Kidney (tissue), 14 donors: ENCODE results near the gene GULP1. TPM values are rescaled to one million over a fixed set of nuclear protein-coding genes. Genes with fewer than 3 reads are reported as not detected.

Source experiments
- DNase-seq, 5 donors: peaks; one replicate each; pipeline ENCODE4 v3.0.0-alpha.2; 2013 to 2020
- FAIRE-seq: peaks from 2 replicates; lab custom pipeline; 2012; peaks lifted over from hg19 to GRCh38; lab: Jason Lieb, UNC
- H3K27ac ChIP-seq, 2 donors: one replicate each; pipeline ENCODE4 v1.7.0; 2013; ENCODE audit warnings: low read depth in 2 of 2, low read length in 2 of 2, inconsistent platforms in 1 of 2
- H3K27me3 ChIP-seq: one replicate; pipeline ENCODE4 v1.7.1; 2013; ENCODE audit warnings: low read length, inconsistent platforms; ENCODE audit not compliant: control insufficient read depth, insufficient read depth
- H3K36me3 ChIP-seq, 3 donors: one replicate each; pipeline versions ENCODE4 v1.7.0 to v1.7.1; 2013; ENCODE audit warnings: low read length in 3 of 3, control low read depth in 1 of 3, inconsistent platforms in 1 of 3; ENCODE audit not compliant: insufficient read depth in 3 of 3, control insufficient read depth in 2 of 3
- H3K4me1 ChIP-seq, 3 donors: one replicate each; pipeline versions ENCODE4 v1.7.0 to v1.7.1; 2013; ENCODE audit warnings: low read length in 3 of 3, inconsistent platforms in 1 of 3, low read depth in 1 of 3; ENCODE audit not compliant: control insufficient read depth in 2 of 3, insufficient read depth in 2 of 3
- H3K4me3 ChIP-seq, 3 donors: one replicate each; pipeline versions ENCODE4 v1.7.0 to v1.8.1; 2013; ENCODE audit warnings: low read length in 3 of 3, control low read depth in 1 of 3, inconsistent platforms in 1 of 3
- H3K9ac ChIP-seq, 3 donors: one replicate each; pipeline versions ENCODE4 v1.7.0 to v1.7.1; 2013; ENCODE audit warnings: low read length in 3 of 3, control low read depth in 1 of 3, inconsistent platforms in 1 of 3
- H3K9me3 ChIP-seq, 3 donors: one replicate each; pipeline versions ENCODE4 v1.7.0 to v1.7.1; 2013; ENCODE audit warnings: low read length in 3 of 3, control low read depth in 1 of 3, inconsistent platforms in 1 of 3; ENCODE audit not compliant: control insufficient read depth in 2 of 3, insufficient read depth in 1 of 3
- intact Hi-C: fragments of 100-400 bp; cut with DNase I; formaldehyde crosslinking; loops from one replicate; pipeline ENCODE4 v1.11.1; 2022
- polyA plus RNA-seq: library from polyadenylated mRNA; stranded (reverse); fragments of 350-450 nt; fragmentation: Illumina TruSeq; extraction: RNeasy Lipid Tissue Mini Kit (QIAGEN cat#74804); gene quantifications from one replicate; pipeline ENCODE4 v1.2.3, GENCODE V29; 2014; ENCODE audit warnings: low read depth, low replicate concordance; ENCODE audit not compliant: insufficient read depth
- total RNA-seq: library from RNA; stranded (reverse); fragmentation: NEBNext Ultra II Directional; extraction: Animal tissue kit (Norgen Biotek cat#: 25700); gene quantifications from one replicate; pipeline ENCODE4 v1.2.1, GENCODE V29; 2021
- TF ChIP-seq, protein P1 (sequence below): IDR thresholded peaks from 3 replicates; pipeline ENCODE4 v1.5.1; 2012; ENCODE audit warnings: mild to moderate bottlenecking, moderate library complexity, borderline replicate concordance; ENCODE audit not compliant: insufficient read depth; ENCODE audit errors: extremely low read depth
- donor health status: control.
- donor health status: control.
- donor health status: control.
- donor health status: control.
- donor health status: control.
- donor health status: DM: yes; HTN: yes; CAD: no.
- donor health status: Normal renal cell carcinoma (clear cell type).

Gene GULP1
- total and polyA plus RNA-seq, 2 donors from 2014 or later, result 12.2 to 34.4 TPM

DNA sequence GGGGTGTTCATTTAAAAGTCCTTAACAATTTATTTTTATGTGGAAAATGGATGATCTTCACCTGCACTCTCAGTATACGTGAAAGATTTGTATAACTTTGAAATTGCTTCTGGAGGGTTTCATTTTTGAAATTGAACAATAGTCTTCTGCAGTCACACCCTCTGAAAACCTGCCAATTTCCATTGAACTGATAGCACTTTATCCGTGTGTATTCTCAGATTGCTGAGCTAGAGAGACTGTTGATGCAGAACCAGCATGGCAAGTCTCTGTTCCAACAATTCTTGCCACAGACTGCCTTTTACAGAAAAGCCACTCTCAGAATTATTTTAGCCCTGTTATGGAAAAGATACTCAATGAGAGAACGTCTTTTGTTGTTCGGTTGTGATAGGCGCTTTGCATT is 6.6 kb upstream of the GULP1 start:
- H3K9me3 ChIP-seq, result no peaks in the 10 kb centered on the region
- H3K36me3 ChIP-seq, result no peaks in the 10 kb centered on the region
- no peaks in the 10 kb centered on the region for H3K4me1 ChIP-seq
- FAIRE-seq (no peak), DNase-seq (no peak)
- no peak overlapping the region for H3K4me3 ChIP-seq
- TF ChIP-seq, protein P1, sequence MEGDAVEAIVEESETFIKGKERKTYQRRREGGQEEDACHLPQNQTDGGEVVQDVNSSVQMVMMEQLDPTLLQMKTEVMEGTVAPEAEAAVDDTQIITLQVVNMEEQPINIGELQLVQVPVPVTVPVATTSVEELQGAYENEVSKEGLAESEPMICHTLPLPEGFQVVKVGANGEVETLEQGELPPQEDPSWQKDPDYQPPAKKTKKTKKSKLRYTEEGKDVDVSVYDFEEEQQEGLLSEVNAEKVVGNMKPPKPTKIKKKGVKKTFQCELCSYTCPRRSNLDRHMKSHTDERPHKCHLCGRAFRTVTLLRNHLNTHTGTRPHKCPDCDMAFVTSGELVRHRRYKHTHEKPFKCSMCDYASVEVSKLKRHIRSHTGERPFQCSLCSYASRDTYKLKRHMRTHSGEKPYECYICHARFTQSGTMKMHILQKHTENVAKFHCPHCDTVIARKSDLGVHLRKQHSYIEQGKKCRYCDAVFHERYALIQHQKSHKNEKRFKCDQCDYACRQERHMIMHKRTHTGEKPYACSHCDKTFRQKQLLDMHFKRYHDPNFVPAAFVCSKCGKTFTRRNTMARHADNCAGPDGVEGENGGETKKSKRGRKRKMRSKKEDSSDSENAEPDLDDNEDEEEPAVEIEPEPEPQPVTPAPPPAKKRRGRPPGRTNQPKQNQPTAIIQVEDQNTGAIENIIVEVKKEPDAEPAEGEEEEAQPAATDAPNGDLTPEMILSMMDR, result no peak
- no peak overlapping the region for H3K9ac ChIP-seq
- H3K27me3 ChIP-seq, result no peaks in the 10 kb centered on the region
- H3K27ac ChIP-seq, result no peak overlapping the region
- intact Hi-C loops, result no loop called here

DNA sequence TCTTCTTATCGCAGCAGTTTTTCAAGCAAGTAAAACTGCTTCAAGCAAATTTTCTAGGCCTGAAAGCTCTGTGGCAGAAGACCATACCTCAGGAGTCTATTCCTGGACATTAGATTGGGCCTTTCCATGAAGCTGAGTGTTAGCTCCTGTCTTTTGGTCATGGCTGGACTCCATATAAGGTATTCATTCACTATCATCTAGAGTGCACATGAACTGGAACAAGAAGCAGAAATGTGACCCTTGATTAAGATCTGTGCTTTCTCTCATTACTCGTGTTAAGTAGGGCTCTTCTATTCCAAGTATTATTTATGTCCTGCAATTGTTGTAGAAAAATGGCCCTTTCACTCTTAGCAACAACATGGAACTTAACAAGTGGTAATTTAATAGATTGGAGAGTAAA is 5.9 kb upstream of the GULP1 start:
- FAIRE-seq (no peak), DNase-seq (no peak)
- no peaks in the 10 kb centered on the region for H3K27me3 ChIP-seq
- no peak overlapping the region for H3K4me3 ChIP-seq
- TF ChIP-seq, protein P1, result no peak
- H3K9ac ChIP-seq, result no peak overlapping the region
- intact Hi-C loops, result no loop called here
- H3K27ac ChIP-seq, result no peak overlapping the region
- no peaks in the 10 kb centered on the region for H3K36me3 ChIP-seq
- H3K9me3 ChIP-seq, result no peaks in the 10 kb centered on the region
- H3K4me1 ChIP-seq, result peaks cover 0 to 6% (median 0%) of the 10 kb centered on the region in 3 donors

DNA sequence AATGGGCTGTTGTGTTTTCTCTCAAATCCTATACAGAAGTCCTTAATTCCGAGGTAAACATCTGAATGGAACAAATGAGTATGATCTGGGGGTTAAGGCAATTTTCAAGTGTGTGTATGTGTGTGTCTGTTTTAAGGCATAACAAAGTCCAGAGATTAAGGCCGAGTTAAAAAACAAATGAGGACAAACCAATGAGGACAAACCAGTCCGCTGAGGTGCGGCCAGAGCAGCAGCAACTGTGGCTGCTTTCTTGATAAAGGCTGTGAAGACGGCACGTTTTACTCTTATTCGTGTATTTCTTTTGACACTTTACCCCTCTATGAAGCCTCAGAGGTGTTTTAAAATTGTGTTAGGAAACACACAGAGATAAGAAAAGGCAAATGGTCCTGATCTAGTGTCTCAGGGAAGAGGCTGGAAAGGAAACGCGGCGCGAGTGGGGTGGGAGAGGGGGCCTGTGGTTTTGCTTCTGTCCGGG is 495 bp upstream of the GULP1 start:
- intact Hi-C loops, result no loop called here
- Histone ChIP-seq H3K4me3 (peak overlapping the region; percentile 84 to 93 (median 89)), H3K27me3 (no peaks in the 10 kb centered on the region), H3K9me3 (no peaks in the 10 kb centered on the region), H3K4me1 (peaks cover 0 to 7% (median 2%) of the 10 kb centered on the region in 3 donors), H3K36me3 (no peaks in the 10 kb centered on the region), H3K27ac (peak overlapping the region; percentile 95), H3K9ac (peak overlapping the region; percentile 83 to 91 (median 90))
- FAIRE-seq (no peak), DNase-seq (peak in 1 of 5 donors; percentile 30)
- TF ChIP-seq, protein P1, result no peak
